Parietal lobe (tissue), 1 donor: ENCODE data around the gene PISD. TPM values are rescaled to one million over a fixed set of nuclear protein-coding genes. Genes with fewer than 3 reads are reported as not detected.

Experiments used
- total RNA-seq: library from RNA; depleted of rRNA; stranded (reverse); fragments of >200 nt; gene quantifications from one replicate; pipeline ENCODE4 v1.2.3, GENCODE V29; 2014

Gene PISD
- 50.4 TPM for total RNA-seq

DNA sequence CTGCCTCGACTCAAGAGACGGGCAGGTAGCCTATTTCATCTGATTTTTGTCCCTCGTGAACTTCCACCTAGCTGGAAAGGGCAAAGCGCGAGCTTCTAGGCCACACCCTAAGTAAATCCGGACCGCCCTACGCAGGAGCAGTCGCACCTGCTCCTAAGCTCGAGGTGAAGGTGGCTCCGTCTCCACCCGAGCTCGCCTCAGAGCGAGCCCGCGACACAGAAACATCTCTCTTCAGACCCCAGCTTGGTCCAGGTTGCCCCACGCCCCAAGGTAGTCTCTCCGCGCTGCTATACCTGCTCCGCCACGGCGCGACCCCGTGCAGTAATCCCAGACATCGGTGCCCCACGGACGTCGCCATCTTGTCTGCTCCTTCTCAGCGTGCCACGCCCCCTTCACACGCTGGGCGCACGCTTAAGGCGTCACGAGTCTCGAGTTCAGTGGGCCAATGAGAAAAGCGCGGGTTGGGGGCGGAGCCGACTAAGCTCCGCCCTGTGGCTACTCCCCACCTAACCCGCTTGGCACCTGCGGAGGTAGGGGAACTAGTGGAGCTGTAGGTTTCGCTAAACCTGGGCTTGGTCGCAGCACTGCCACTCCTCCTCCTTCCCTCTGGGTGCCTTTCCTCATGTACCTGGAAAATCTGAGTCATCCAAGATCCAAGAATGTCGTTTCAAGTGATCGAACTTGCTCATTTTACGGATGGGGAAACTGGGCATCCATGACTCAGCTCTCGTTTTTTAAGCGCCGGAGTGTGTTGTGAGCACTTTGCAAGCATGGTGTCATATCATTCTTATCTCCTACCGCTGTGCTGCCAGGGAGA, at the start of gene PISD:
PISD (minus strand) TSS at position 365 of the 817 bp plus-strand sequence; CDS start at position 358, 7 bp downstream.

Other genes with a start within 250 kb of the PISD start
- 20.3 TPM for gene EIF4ENIF1, start 172.4 kb downstream of the PISD start, total RNA-seq
- 51.0 TPM for gene SFI1, start 165.7 kb downstream of the PISD start, total RNA-seq
- 47.3 TPM for gene PRR14L, start 87.9 kb upstream of the PISD start, total RNA-seq
- 42.9 TPM for gene DEPDC5, start 91.8 kb upstream of the PISD start, total RNA-seq